ENCODE results near the gene WNK2.

The WNK2 gene

DNA sequence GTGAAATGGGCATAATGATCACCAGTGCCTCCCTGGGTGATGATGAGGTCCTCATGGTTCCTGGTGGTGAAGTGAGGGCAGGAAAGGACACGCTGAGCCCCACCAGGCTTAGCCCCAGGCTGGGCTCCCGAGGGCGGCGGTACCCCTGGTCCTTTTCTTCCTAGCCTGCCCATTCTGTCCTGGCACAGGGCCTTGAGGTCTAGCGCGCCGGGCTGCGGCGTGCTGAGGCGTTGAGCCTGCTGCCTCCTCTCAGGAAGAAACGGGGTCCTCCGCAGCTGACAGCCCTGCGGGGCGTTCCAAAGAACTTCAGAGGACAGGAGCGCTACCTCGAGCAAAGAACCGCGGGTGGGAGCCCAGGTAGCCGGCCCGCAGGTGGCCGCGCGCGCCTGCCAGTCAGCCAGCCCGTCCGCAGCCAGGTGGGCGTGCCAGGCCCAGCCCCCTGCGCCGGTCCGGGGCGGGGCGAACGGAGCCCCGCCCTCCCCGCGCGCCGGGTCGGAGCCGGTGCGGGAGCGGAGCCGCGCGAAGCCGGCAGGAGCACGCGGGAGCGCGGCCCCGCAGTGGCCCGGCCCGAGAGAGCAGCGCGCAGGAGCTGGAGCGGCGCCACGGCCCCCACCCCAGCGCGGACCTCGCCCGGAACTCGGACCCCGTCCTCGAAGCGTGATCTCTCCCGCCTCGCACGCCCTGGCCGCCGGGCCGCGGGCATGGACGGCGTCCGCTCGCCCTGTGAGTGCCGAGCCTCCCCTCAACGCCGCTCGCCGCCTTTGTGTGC lies at the start of gene WNK2:
TSS of gene WNK2 (plus strand) at position 477 of the 769 bp plus-strand sequence. CDS start 791 bp downstream, outside the sequence.
- DNase-seq, result peak; percentile 12 to 50 (median 41)

GRCh38 chr9:93134740-93135444 lies 49.0 kb upstream of the WNK2 start:
- no peak for DNase-seq

- DNase-seq, result no peak
Observed at GRCh38 chr9:93136011-93136440, 47.9 kb upstream of the WNK2 start.

- no peak for DNase-seq
Observed at GRCh38 chr9:93137362-93137761, 46.6 kb upstream of the WNK2 start.

- DNase-seq, result no peak
Observed at GRCh38 chr9:93138171-93138764, 45.7 kb upstream of the WNK2 start.

GRCh38 chr9:93139365-93140182 lies 44.4 kb upstream of the WNK2 start:
- no peak for DNase-seq

GRCh38 chr9:93141771-93142483 lies 42.0 kb upstream of the WNK2 start:
- DNase-seq, result no peak

DNA sequence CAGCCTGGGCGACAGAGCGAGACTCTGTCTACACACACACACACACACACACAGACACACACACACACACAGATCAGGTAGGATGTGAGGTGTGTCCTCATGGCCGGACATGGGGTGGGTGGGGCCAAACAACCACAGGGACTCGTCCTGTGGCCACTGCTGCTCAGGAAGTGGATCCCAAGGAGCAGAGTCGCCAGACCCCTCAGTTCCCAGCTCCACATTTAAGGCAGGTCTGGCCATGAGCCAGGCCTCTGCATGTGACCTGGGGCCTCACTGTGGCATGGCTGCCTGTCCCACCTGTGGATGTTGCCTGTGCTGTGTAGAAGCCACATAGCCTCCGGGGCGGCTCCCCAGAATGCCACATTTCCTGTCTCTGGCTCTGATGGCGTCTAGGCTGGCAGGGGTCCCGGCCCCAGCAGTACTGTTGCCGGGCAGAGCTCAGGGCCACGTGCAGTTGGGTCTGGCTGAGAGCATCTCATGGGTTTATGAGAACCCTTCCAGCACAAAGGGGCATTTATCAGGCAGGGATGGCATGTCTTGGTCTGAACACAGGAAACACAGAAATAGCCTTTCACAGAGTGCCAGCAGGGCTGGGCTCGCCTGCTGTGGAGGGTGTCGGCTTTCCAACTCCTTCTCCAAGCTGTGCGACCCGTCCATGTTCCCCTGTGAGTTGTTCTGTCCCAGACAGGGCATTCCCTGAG lies 40.0 kb upstream of the WNK2 start:
- DNase-seq, result peak; percentile 45 to 85 (median 66)

DNA sequence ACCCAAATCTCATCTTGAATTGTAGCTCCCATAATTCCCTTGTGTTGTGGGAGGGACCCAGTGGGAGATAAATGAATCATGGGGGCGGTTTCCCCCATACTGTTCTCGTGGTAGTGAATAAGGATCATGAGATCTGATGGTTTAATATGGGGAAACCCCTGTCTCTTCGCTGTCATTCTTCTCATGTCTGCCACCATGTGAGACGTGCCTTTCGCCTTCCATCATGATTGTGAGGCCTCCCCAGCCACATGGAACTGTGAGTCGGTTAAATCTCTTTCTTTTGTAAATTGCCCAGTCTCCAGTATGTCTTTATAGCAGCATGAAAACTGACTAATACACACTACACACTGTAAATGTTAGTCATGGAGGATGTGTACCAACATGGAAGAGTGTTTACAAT lies 37.2 kb upstream of the WNK2 start:
- peak in 1 of 6 experiments; percentile 18 for DNase-seq

- DNase-seq, result no peak
Observed at GRCh38 chr9:93147632-93148031, 36.3 kb upstream of the WNK2 start.

DNA sequence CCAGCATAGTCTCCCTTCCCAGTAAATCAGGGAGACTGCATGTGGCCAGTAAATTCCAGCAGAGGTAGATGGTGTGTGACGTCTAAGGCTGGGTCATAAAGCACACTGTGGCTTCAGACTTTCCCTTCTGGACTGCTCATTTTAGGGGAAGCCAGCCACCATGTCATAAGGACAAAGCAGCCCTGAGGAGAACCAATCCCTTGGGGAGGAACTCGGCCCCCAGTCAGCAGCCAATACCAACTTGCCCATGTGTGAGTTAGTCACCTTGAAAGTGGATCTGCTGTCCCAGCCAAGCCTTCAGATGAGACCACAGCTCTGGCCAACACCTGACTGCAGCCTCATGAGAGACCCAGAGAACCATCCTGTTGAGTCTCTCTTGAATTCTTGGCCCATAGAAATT lies 35.2 kb upstream of the WNK2 start:
- no peak for DNase-seq

DNA sequence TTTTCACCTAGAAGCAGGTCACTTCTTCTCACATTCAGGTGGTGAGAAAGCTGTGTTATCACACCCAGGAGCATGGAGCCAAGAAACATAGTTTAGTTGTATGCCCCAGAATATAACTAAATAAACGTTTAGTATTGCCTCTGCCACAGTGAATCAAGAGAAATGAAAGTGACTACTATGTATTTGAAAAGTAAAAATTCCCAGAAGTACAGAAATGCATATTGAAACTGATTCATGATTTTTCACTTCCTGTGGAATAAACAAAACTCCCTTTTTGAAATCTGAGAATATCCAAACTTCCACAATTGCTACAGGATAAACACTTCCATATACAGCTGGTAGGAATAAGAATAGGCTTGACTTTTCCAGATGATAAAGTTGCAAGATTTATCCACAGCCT lies 34.6 kb upstream of the WNK2 start:
- DNase-seq, result no peak

DNA sequence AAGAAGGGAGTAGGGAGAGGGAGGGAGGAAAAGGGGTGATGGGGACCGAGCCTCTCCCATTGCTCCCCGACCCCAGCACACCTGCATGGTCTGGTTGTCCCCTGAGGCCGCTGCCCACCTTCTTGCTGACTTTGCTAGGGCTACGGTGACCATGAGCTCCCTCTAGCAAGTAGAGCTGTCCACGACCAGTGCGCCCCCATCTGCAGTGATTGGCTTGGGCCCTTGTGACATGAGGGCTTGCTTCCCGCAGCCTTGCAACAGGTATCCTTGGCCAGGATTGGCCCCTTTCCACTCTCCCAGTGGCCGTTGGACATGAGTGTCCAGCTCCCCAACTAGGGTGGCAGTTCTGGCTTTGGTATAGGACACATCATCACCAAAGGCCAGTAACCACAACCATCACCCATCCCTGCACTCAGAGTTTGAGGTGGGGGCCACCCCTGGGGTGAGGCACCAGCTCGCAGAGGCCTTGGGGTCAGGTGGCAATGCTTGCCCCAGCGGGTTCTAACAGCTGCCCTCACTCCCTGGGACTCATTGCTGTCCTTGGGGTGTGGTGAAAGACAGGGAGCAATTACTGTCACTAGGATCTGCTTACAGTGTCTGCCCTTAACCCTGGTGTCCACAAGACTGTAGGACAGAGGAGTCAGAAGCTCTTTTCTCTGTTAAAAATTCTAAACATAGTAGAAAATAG lies 32.7 kb upstream of the WNK2 start:
- no peak for DNase-seq

DNA sequence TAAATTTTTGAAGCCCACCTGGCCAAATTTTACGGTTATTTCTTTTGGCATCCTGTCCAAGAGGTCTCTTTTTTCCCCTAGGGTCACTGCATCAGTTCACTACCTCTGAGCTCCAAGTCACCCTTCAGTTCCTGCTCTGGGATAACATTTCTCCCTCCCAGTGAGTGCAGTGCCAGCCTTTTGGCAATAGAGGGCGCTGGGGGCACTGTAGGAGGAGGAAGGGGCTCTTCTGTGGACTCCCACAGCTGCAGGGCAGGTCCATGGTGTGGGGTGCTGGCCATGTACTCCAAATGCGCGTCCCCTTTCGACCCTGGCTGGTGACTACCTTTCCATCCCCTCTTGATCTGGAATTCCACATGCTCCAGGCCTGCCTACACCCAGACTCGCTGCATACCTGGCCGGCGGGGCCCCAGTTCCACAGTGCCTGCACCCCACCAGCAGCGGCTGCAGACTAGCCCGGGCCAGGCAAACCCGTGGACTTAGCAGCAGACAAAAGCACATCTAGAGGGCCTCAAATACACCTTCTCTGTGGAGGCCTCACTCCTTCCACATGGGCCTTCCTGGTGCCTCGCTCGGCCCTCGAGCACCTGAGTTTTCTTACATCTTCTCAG lies 29.5 kb upstream of the WNK2 start:
- DNase-seq, result peak in 5 of 6 experiments; percentile 16 to 36 (median 32)

GRCh38 chr9:93155716-93156474 lies 28.0 kb upstream of the WNK2 start:
- no peak for DNase-seq

GRCh38 chr9:93156475-93157008 lies 27.4 kb upstream of the WNK2 start:
- no peak for DNase-seq

DNA sequence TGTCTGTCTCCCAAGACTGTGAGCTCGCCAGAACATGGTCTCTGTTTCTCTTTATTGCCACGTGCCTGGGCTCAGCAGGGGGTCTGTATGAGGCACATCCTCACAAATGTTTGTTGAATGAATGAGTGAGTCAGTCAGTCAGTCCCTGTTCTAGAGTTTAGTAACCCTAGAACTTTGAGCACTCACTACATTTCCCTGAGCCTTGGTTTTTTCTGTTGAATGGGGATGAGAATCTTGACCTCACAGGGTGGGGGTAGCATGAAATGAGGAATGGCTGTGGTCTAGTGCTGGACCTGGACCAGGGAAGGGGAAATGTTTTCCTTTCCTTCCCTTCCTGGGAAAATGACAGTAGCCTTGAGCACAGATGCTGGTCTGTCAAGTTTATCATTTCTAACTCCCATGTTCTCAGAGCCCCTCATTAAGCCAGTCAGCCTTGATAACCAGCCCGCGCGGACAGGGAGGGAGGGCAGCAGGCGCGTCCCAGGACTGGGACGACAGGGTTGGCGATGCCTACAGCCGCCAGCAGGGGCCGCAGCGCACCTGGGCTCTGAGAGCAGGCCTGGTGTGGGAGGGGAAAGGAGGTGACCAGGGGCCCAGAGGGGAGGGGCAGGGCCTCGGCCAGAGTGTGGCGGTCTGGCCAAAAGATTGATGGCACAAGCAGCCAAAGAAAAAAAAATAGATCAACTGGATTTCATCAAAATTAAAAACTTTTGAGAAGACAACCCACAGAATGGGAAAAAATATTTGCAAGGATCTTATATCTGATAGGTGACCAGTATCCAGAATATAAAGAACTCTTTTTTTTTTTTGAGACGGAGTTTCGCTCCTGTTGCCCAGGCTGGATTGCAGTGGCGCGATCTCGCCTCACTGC lies 24.1 kb upstream of the WNK2 start:
- DNase-seq, result peak in 5 of 6 experiments; percentile 36 to 62 (median 51)

DNA sequence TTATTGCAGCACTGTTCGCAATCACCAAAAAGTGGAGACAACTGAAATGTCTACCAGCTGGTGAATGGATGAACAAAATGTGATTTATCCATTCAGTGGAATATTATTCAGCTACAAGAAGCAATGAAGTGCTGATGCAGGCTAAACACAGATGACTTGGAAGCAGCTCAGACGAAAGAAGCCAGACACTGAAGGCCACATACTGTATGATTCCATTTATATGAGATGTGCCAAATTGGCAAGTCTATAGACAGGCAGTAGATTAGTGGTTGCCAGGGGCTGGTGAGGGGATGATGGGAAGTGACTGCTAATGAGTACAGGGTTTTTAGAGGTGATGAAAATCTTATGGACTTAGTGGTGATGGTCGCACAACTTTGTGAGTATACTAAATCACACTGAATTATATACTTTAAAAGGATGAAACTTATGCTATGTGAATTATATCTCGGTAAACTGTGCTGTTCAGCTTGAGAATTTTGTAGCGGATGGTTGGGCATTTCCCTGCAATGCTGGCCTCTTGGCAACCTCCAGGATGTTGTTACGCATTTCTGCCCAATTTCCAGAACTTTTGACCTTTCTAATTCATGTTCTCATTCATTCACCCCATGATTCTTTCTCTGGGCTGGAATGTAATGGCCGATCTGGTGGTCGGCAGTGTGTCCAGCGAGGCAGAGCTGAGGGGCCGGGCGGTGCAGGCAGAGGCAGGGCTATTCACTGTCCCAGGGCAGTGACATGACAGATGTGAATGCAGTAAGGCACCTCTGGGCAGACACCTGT lies 22.0 kb upstream of the WNK2 start:
- DNase-seq, result no peak
